CD4-positive, CD25-positive, alpha-beta regulatory T cell (primary cell): Measurements from ENCODE around the gene GSTO2. TPM values are rescaled to one million over a fixed set of nuclear protein-coding genes. Genes with fewer than 3 reads are reported as not detected.

Experiments
- ATAC-seq, 2 donors: fragments of 150-1000 bp; cut with Tn5 transposase; one replicate each; pipeline ENCODE4 v1.10.0; 2021; ENCODE audit warnings: low read depth in 2 of 2, moderate number of reproducible peaks in 2 of 2, moderate library complexity in 1 of 2
- DNase-seq, 3 donors: peaks; one replicate each; pipeline versions ENCODE4 v3.0.0 to v3.0.0-alpha.2; 2012 to 2022; ENCODE audit warnings: mixed read lengths in 1 of 3
- H3K27ac ChIP-seq: one replicate; pipeline ENCODE4 v1.7.0; 2013; ENCODE audit warnings: mild to moderate bottlenecking, low read length; ENCODE audit not compliant: insufficient read depth, poor library complexity, severe bottlenecking
- H3K27me3 ChIP-seq: one replicate; pipeline ENCODE4 v1.7.0; 2013; ENCODE audit warnings: low read length; ENCODE audit not compliant: control insufficient read depth, insufficient read depth
- H3K36me3 ChIP-seq: one replicate; pipeline ENCODE4 v1.7.0; 2013; ENCODE audit warnings: mild to moderate bottlenecking, low read length, moderate library complexity; ENCODE audit not compliant: control insufficient read depth, insufficient read depth
- H3K4me1 ChIP-seq: 2 replicates; pipeline ENCODE4 v1.7.0; 2013; ENCODE audit warnings: mild to moderate bottlenecking, low read length; ENCODE audit not compliant: insufficient read depth, control insufficient read depth, poor library complexity, severe bottlenecking
- H3K4me3 ChIP-seq: one replicate; pipeline ENCODE4 v1.7.0; 2013; ENCODE audit warnings: low read depth, mild to moderate bottlenecking, low read length, moderate library complexity
- H3K9me3 ChIP-seq, 2 experiments: 1 replicate in 1 of 2; 2 replicates in 1 of 2; pipeline ENCODE4 v1.7.0; 2013; ENCODE audit warnings: low read length in 2 of 2, mild to moderate bottlenecking in 1 of 2, moderate library complexity in 1 of 2; ENCODE audit not compliant: control insufficient read depth in 2 of 2
- H3K27ac Mint-ChIP-seq, 3 donors: one replicate each; pipeline ENCODE4 v1.8.0; 2020 to 2022; ENCODE audit warnings: mild to moderate bottlenecking in 3 of 3, mixed read lengths in 3 of 3, moderate library complexity in 2 of 3
- H3K27me3 Mint-ChIP-seq: one replicate; pipeline ENCODE4 v1.8.0; 2022; ENCODE audit warnings: mild to moderate bottlenecking, mixed read lengths
- H3K36me3 Mint-ChIP-seq: one replicate; pipeline ENCODE4 v1.8.0; 2020; ENCODE audit warnings: mixed read lengths
- H3K4me1 Mint-ChIP-seq, 4 donors: one replicate each; pipeline ENCODE4 v1.8.0; 2020 to 2022; ENCODE audit warnings: mixed read lengths in 4 of 4, mild to moderate bottlenecking in 1 of 4
- H3K4me3 Mint-ChIP-seq, 4 donors: one replicate each; pipeline ENCODE4 v1.8.0; 2020 to 2022; ENCODE audit warnings: mild to moderate bottlenecking in 4 of 4, mixed read lengths in 4 of 4, moderate library complexity in 3 of 4
- H3K9me3 Mint-ChIP-seq, 7 donors: one replicate each; pipeline ENCODE4 v1.8.0; 2020 to 2022; ENCODE audit warnings: mixed read lengths in 7 of 7, mild to moderate bottlenecking in 3 of 7, moderate library complexity in 2 of 7
- polyA plus RNA-seq, 4 donors: library from polyadenylated mRNA; unstranded; fragments of 300-500 nt; fragmentation: Illumina TruSeq; gene quantifications; one replicate each; pipeline ENCODE4 v1.2.3, GENCODE V29; 2021
- total RNA-seq: library from RNA; stranded (reverse); gene quantifications from one replicate; pipeline ENCODE4 v1.2.3, GENCODE V29; 2022

GSTO2 gene
- total and polyA plus RNA-seq, 5 donors from 2014 or later = 0.35 to 3.6 (median 1.4) TPM

DNA sequence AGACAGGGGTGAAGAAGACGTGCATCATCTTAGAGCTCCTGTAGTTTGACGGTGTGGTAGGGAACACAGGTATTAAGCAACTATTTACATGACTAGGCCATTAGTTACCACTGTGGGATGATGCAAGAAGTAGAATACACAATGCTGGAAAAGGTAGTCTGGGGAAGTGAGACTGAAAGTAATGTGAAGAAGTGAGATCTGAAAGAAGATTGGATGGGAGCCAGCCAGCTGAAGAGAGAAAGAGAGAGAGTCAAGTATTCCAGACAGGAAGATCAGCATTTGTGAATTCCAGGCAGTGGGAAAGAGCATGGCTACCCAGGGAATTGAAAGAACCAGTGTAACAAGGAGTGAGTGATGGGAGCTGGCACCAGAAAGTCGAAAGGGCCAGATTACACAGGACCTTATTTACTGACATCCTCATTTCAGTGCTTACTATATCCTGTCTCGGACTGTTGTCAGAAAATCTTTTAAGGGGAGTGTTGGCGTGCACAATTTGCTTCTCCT lies 80.7 kb downstream of the GSTO2 start:
- H3K4me1 ChIP-seq = peaks cover 18% of the 10 kb centered on the region
- peaks cover 0 to 9% (median 0%) of the 10 kb centered on the region in 7 donors for H3K9me3 Mint-ChIP-seq
- H3K4me3 ChIP-seq = peak overlapping the region; percentile 37
- no peak for DNase-seq
- H3K27me3 Mint-ChIP-seq = peaks cover 4% of the 10 kb centered on the region
- no peak overlapping the region for H3K4me3 Mint-ChIP-seq
- no peak overlapping the region for H3K27ac ChIP-seq
- no peaks in the 10 kb centered on the region for H3K9me3 ChIP-seq
- no peak for ATAC-seq
- peaks cover 8 to 27% (median 19%) of the 10 kb centered on the region in 4 donors for H3K4me1 Mint-ChIP-seq
- no peaks in the 10 kb centered on the region for H3K36me3 ChIP-seq
- H3K36me3 Mint-ChIP-seq = no peaks in the 10 kb centered on the region
- H3K27ac Mint-ChIP-seq = no peak overlapping the region
- H3K27me3 ChIP-seq = no peaks in the 10 kb centered on the region

- no peak overlapping the region for H3K27ac ChIP-seq
- peaks cover 4% of the 10 kb centered on the region for H3K27me3 Mint-ChIP-seq
- H3K4me3 Mint-ChIP-seq = no peak overlapping the region
Measured at GRCh38 chr10:104350127-104350635, 81.2 kb downstream of the GSTO2 start.

DNA sequence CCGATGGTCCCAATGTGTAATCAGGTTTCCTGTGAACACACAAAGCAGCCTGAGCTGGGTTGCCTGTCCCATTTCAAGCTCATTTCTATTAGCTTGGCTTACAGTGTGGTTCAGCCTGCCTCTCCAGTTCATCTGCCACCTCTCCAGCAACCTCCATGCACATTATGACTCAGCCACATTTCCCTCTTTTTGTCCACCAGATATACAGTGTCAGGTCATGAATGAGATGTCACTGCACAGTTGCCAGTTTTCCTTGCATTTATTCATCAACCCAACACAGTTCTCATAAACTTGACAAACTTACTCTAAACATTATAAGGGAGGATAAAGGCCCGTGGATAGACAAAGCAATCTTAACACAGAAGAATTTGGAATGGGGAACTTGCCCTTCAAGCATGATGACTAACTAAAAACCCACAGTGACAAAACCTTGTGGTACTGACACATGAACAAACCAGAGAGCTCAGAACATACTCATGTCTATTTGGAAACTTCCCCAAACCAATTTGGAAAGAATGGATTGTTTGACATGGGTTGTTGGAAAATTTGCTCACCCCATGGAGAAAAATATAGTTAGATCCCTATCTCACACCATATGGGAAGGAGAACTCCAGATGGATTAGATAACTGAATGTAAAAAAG lies 82.2 kb downstream of the GSTO2 start:
- Histone ChIP-seq H3K36me3 (no peaks in the 10 kb centered on the region), H3K9me3 (no peaks in the 10 kb centered on the region), H3K4me1 (peaks cover 15% of the 10 kb centered on the region), H3K4me3 (no peak overlapping the region), H3K27ac (no peak overlapping the region), H3K27me3 (peaks cover 2% of the 10 kb centered on the region)
- peaks cover 2 to 22% (median 10%) of the 10 kb centered on the region in 4 donors for H3K4me1 Mint-ChIP-seq
- H3K27ac Mint-ChIP-seq = peak overlapping the region in 1 of 3 donors; percentile 11
- H3K9me3 Mint-ChIP-seq = peaks cover 0 to 1% (median 0%) of the 10 kb centered on the region in 7 donors
- no peaks in the 10 kb centered on the region for H3K36me3 Mint-ChIP-seq
- H3K4me3 Mint-ChIP-seq = no peak overlapping the region
- H3K27me3 Mint-ChIP-seq = peaks cover 4% of the 10 kb centered on the region
- ATAC-seq (no peak), DNase-seq (no peak)

More at GRCh38 chr10:104350127-104350635, 81.2 kb downstream of the GSTO2 start:
- no peaks in the 10 kb centered on the region for H3K36me3 Mint-ChIP-seq
- peaks cover 18% of the 10 kb centered on the region for H3K4me1 ChIP-seq
- ATAC-seq (peak; percentile 63 to 70), DNase-seq (peak in 2 of 3 donors; percentile 76 to 79)
- H3K9me3 ChIP-seq = no peaks in the 10 kb centered on the region
- no peaks in the 10 kb centered on the region for H3K36me3 ChIP-seq
- H3K4me1 Mint-ChIP-seq = peaks cover 8 to 27% (median 19%) of the 10 kb centered on the region in 4 donors
- no peak overlapping the region for H3K27ac Mint-ChIP-seq
- peaks cover 0 to 8% (median 0%) of the 10 kb centered on the region in 7 donors for H3K9me3 Mint-ChIP-seq
- H3K27me3 ChIP-seq = peaks cover 2% of the 10 kb centered on the region
- H3K4me3 ChIP-seq = peak overlapping the region; percentile 37

- Histone ChIP-seq H3K9me3 (no peaks in the 10 kb centered on the region), H3K4me1 (peaks cover 14% of the 10 kb centered on the region), H3K4me3 (peak overlapping the region; percentile 54), H3K36me3 (no peaks in the 10 kb centered on the region), H3K27ac (no peak overlapping the region), H3K27me3 (peaks cover 5% of the 10 kb centered on the region)
- DNase-seq (peak in 1 of 3 donors; percentile 39), ATAC-seq (no peak)
- H3K4me3 Mint-ChIP-seq = peak overlapping the region in 2 of 4 donors; percentile 1 to 49
- H3K27me3 Mint-ChIP-seq = peaks cover 4% of the 10 kb centered on the region
- H3K36me3 Mint-ChIP-seq = no peaks in the 10 kb centered on the region
- H3K27ac Mint-ChIP-seq = peak overlapping the region in 1 of 3 donors; percentile 72
- peaks cover 0 to 21% (median 9%) of the 10 kb centered on the region in 4 donors for H3K4me1 Mint-ChIP-seq
- H3K9me3 Mint-ChIP-seq = peaks cover 0 to 1% (median 0%) of the 10 kb centered on the region in 7 donors
Measured at GRCh38 chr10:104351919-104352318, 82.9 kb downstream of the GSTO2 start.

DNA sequence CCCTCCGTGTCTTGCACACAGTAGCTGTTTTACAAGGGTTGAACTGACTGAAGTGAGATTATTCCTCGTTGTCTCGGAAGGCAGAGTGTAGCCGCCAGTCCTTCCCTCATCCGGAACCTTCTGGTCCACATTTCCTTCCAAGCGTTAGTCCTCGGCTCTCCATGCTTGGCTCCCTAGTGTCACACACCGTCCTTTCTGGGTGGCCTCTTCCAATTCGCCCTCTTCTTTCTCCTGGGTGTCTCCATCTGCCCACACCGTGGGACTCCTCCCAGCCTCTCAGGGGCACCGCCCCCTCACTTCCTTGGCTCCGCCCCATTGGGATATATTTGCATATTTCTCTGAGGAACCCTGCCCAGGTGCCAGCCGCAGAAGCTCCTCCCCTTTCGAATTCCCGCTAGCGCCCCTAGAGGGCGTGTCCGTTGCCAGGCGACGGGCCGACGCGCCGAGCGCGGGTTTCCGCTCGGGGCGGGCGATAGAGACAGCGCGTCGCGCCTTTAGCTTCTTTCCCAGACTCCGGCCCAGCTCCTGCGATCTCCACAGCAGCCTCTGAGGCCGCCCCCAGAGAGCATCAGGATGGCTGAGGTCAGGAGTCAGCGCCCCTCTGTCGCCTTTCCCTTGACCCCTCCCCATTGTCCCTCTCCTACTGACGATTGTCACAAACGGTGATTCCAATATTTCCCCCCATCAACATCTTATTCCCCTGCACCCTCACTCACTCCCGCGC lies 84.5 kb downstream of the GSTO2 start, which contains the start of gene CFAP58:
Gene CFAP58, plus strand, starts transcription at position 509 of the 724 bp plus-strand sequence. Its CDS starts 65 bp downstream, at position 574.
- Mint-ChIP-seq H3K9me3 (peaks cover 0 to 1% (median 0%) of the 10 kb centered on the region in 7 donors), H3K4me3 (peak within 1 kb of the TSS in 2 of 4 donors; percentile 1 to 59), H3K4me1 (peaks cover 0 to 17% (median 7%) of the 10 kb centered on the region in 4 donors), H3K36me3 (no peaks in the 10 kb centered on the region), H3K27me3 (peaks cover 4% of the 10 kb centered on the region), H3K27ac (peak within 1 kb of the TSS in 1 of 3 donors; percentile 65)
- H3K9me3 ChIP-seq = no peaks in the 10 kb centered on the region
- peak; percentile 77 to 80 for ATAC-seq
- no peaks in the 10 kb centered on the region for H3K36me3 ChIP-seq
- peak within 1 kb of the TSS; percentile 36 for H3K27ac ChIP-seq
- H3K27me3 ChIP-seq = peaks cover 10% of the 10 kb centered on the region
- H3K4me3 ChIP-seq = peak within 1 kb of the TSS; percentile 66
- H3K4me1 ChIP-seq = peaks cover 14% of the 10 kb centered on the region
- DNase-seq = peak; percentile 83 to 90 (median 87)

Other genes starting within 250 kb of the GSTO2 start
- not detected for gene COL17A1, start 183.3 kb upstream of the GSTO2 start, total RNA-seq
- gene COL17A1, start 183.3 kb upstream of the GSTO2 start, polyA plus RNA-seq = under 1 TPM in 1 of 4 donors, not detected in 3; 0.24 TPM
- gene SFR1, start 147.0 kb upstream of the GSTO2 start, total RNA-seq = 12.9 TPM
- gene SFR1, start 147.0 kb upstream of the GSTO2 start, polyA plus RNA-seq = 10 to 100 TPM; 14.5 to 19.6 (median 15.3) TPM
- gene CFAP43, start 36.8 kb upstream of the GSTO2 start, total RNA-seq = not detected
- not detected for gene CFAP43, start 36.8 kb upstream of the GSTO2 start, polyA plus RNA-seq
- 39.9 TPM for gene GSTO1, start 14.3 kb upstream of the GSTO2 start, total RNA-seq
- 100 to 1,000 TPM; 176 to 199 (median 184) TPM for gene GSTO1, start 14.3 kb upstream of the GSTO2 start, polyA plus RNA-seq
- gene ITPRIP, start 69.3 kb downstream of the GSTO2 start, total RNA-seq = 68.4 TPM
- gene ITPRIP, start 69.3 kb downstream of the GSTO2 start, polyA plus RNA-seq = 10 to 100 TPM; 10.9 to 16.8 (median 12.5) TPM
- gene CFAP58, start 84.6 kb downstream of the GSTO2 start, total RNA-seq = not detected
- gene CFAP58, start 84.6 kb downstream of the GSTO2 start, polyA plus RNA-seq = under 1 TPM in 1 of 4 donors, not detected in 3; 0.51 TPM